Stimulated activated CD4-positive, alpha-beta T cell treated with anti-CD3 and anti-CD28 coated beads, TNF-alpha, amount 100 ng/mL, for 4 hours (primary cell): ENCODE measurements around the gene IRF5.

ENCODE experiments used
- DNase-seq, 3 experiments: peaks; one replicate each; pipeline ENCODE4 v3.0.0-alpha.2; 2020; ENCODE audit warnings: low read depth in 3 of 3

IRF5 gene

GRCh38 chr7:128920913-128921582, 16.7 kb upstream of the IRF5 start:
- DNase-seq: no peak

GRCh38 chr7:128921866-128922440, 15.8 kb upstream of the IRF5 start:
- DNase-seq: no peak

- DNase-seq: no peak
Measured at GRCh38 chr7:128922496-128923410, 15.0 kb upstream of the IRF5 start.

GRCh38 chr7:128923411-128923800, 14.3 kb upstream of the IRF5 start:
- DNase-seq: no peak

GRCh38 chr7:128924707-128925588, 12.8 kb upstream of the IRF5 start:
- no peak for DNase-seq

GRCh38 chr7:128928159-128928813, 9.4 kb upstream of the IRF5 start:
- DNase-seq: no peak

- no peak for DNase-seq
Measured at GRCh38 chr7:128928882-128929788, 8.6 kb upstream of the IRF5 start.

- no peak for DNase-seq
Measured at GRCh38 chr7:128931190-128931798, 6.4 kb upstream of the IRF5 start.

- DNase-seq: no peak
Measured at GRCh38 chr7:128931965-128932861, 5.5 kb upstream of the IRF5 start.

GRCh38 chr7:128932862-128933179, 4.9 kb upstream of the IRF5 start:
- DNase-seq: no peak

GRCh38 chr7:128933180-128933891, 4.4 kb upstream of the IRF5 start:
- DNase-seq: peak in 1 of 3 experiments; percentile 26

- DNase-seq: no peak
Measured at GRCh38 chr7:128934361-128935341, 3.1 kb upstream of the IRF5 start.

- DNase-seq: no peak
Measured at GRCh38 chr7:128935342-128935730, 2.4 kb upstream of the IRF5 start.

GRCh38 chr7:128936798-128937197, 929 bp upstream of the IRF5 start:
- no peak for DNase-seq

- no peak for DNase-seq
Measured at GRCh38 chr7:128937271-128937646, 468 bp upstream of the IRF5 start.

GRCh38 chr7:128938544-128939074, 882 bp downstream of the IRF5 start:
- no peak for DNase-seq
